Nucleus accumbens (tissue), 56 donors: ENCODE measurements around the gene RCBTB1.
A peak's percentile ranks its signal among the peaks of the same experiment; 100 is the strongest.
"Not testable (repeated sequence)": the region's sequence is repeated elsewhere in the genome, so short reads cannot be mapped to it uniquely, and the experiment has no call there.

Experiments
- DNase-seq, 56 donors: peaks; one replicate each; lab custom pipeline; 2025; lab: John Stamatoyannopoulos, UW

The RCBTB1 gene

DNA sequence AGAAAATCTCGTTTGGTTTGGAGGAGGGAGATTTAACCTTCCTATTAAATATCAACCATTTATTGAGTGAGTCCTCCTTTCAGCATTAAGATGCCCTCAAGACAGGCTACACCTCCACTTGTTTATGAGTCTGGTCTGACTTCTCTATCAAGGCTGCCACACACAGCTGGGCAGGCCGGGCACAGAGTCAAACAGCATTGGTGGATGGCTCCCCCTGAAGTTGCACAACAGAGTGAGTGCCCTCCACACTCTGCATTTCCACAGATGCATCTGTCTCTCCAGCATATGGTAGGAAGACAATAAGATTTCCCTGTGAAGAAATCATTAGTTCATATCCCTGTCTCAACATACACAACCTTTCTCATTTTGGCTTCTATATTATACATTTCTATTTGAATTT is 58.2 kb downstream of the RCBTB1 start:
- DNase-seq: peak in 15 of 56 donors; percentile 1 to 40 (median 9)

DNA sequence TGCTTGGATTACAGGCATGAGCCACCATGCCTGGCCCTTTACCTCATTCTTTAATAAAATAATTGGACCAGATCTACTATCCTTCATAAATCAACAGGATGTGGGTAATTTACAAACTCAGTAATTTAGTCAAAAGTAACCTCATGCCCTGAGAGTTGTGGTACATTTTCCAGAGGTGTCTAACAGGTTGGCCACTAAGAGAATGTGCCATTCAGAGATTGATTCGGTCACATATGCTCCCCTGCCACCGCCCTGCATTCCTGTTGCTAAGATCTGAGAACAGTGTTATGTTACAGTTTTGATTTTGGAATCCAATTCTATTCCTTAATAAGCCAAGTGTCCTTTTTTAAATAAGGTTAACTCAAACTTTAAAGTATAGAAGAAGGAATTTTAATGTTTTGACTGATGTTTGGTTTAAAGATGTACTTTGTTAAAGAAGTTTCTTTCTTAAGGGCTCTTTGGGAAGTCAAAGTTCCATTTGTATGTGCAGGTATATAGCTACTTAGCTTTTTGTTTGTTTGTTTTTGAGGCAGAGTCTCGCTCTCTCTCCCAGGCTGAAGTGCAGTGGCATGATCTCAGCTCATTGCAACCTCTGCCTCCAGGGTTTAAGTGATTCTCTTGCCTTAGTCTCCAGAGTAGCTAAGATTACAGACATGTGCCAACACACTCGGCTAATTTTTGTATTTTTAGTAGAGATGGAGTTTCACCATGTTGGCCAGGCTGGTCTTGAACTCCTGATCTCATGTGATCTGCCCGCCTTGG is 60.4 kb downstream of the RCBTB1 start:
- DNase-seq: no peak

DNA sequence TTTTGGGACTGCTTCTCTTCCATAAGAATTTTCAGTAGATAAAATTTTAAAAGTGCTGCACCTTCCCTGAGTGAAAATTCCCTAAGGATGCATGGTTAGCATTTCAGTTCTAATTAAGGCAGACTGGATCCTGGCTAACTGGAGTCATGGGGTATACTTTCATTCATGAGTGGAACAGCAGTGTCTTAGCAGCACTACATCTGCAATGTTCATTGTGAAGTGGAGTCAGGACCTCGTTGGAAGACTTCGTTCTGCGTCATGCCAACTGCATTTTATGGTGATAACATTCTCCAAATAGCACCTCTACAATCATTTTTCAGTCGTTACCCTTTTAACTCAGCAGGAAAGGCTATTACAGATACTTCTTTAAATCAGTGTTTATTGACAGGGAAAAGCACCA is 64.1 kb downstream of the RCBTB1 start:
- no peak for DNase-seq

DNA sequence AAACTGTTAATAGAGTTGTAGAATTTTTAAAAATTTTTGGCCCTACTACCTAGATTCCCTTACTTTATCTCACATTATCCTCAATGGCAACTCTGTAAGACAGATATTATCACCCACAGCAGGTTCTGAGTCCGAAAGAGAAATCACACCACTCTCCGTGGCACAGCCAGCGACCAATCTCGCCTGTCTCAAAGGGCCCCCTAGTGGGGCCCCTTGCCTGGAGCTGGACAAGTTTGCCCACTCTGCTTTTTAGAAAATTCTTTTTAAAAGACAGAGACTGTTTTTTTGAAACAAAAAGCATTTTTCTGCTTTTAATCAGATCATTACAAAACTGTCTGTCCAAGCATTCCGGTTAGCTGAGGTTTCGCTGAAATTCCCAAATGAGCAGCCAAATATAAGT is 67.9 kb downstream of the RCBTB1 start:
- DNase-seq: peak in 24 of 56 donors; percentile 4 to 54 (median 13)

DNA sequence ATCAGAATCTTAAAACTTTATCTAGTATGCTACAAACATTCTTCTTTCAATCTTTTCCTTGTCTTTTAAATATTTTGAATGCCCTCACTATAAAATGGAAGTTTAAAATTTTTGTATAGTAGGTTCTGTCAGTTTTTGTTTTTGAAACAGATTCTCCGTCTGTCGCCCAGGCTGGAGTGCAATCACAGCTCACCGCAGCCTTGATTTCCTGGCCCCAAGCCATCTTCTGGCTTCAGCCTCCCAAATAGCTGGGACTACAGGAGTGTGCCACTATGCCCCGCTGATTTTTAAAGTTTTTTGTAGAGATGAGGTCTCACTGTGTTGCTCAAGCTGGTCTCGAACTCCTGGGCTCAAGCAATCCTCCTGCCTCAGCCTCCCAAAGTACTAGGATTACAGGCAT is 68.9 kb downstream of the RCBTB1 start:
- DNase-seq: peak in 2 of 56 donors; percentile 2 to 11

DNA sequence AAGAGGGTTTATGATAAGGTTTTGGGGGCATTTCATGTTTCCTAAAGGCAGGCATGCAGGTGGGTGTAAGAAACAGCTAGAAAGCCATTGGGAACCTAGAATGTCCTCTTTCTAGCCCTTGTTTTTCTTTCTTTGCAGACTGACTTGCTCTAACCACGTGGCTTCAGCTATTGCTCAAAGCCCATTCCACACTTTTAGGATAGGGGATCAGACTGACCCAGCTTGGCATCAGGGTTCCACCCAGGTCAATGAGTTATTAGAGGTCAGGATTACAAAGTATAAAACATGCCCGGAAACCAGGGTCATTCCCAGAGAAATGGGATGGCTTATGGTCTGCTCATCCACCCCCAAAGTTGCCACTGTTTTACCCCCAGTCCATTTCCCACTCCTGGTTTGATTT is 72.8 kb downstream of the RCBTB1 start:
- DNase-seq: no peak

DNA sequence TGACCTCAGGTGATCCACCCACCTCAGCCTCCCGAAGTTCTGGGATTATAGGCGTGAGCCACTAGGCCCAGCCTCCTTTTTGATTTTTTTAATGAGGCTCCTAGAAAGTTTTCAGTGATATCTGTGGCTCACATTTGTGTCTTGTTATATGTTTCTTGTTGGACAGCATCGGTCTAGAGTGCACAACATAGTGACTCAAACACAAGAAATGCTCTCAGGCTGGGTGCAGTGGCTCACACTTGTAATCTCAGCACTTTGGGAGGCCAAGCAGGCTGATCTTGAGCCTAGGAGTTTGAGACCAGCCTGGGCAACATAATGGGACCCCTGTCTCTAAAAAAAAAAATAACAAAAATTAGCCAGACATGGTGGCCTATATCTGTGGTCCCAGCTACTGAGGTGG is 81.4 kb downstream of the RCBTB1 start:
- no peak for DNase-seq

DNA sequence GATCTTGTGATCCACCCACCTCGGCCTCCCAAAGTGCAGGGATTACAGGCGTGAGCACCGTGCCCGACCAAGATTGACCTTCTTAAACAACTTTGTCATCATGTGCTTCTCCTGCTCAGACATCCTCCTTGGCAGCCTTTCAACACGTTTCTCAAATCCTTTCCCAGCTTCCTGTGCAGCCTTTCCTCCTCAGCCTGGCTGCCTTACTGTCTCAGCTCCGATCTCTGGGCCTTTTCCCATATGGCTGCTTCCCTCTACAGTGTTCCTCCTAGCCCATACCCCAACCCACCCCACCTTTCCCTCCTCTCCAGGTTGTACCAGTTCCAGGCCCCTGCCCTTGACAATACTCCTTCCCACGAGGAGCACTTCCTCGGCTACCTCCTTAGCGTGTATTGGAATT is 82.4 kb downstream of the RCBTB1 start:
- no peak for DNase-seq

DNA sequence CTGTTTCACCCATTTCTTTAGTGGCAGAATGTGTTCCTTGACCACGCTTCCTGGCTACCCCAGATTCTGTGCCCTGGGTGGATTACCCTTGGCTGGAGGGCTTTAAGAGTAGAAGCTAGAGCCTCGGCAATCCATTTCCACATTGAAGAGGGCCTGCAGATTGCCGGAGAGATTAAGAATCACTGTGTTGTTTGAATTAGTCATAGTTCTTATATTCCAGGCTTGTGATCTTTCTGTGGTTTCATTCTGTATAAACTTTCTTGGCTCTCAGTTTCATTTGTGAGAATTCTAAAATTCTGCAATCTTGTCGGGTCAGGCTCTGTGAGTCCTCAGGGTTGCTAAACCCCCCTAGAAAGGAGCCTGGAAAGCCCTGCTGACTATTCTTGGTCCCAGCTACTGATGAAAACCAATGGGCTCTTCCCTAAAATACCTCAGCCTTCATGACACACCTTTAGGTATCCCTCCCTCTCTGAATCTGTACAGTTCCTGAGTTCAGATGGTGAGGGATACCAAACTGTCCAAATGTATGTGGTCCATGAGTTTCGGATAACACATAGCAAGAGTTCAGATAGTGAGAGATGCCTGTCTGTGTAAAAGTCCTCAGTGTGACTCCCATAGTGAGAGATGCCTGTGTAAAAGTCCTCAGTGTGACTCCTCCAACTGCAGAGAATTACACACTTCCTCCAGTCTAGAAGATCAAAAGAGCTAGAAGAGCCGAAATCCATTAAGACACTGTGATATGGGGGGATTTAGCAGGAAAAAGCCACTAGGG is 85.3 kb downstream of the RCBTB1 start:
- DNase-seq: no peak

DNA sequence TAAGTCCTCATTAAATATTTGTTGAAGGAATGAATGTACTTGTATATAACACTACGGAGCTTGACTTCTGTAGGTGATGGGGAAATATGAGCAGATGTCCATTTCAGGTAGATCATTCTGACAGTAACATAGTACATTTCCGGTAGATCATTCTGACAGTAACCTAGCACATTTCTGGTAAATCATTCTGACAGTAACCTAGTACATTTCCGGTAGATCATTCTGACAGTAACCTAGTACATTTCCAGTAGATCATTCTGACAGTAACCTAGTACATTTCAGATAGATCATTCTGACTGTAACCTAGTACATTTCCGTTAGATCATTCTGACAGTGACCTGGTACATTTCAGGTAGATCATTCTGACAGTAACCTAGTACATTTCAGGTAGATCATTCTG is 87.2 kb downstream of the RCBTB1 start:
- no peak for DNase-seq

DNA sequence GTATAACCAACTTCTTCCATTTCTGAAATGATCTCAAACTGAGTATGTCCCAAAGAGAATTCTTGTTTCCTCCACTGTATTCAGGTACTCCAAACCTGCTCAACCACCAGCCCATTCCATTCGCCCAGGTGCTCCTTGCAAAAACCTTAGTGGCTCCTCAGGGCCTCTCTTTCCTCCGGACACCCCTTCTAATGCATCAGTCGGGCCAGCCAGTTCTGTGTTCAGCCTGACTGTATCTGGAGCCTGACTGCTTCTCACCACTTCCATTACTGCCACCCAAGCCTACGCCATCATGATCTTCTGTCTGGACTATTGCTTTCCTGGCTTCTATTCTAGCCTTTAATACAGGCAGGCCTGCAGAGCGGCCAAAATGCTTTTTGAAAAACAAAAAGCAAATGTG is 88.1 kb downstream of the RCBTB1 start:
- DNase-seq: peak in 2 of 56 donors; percentile 1 to 9

DNA sequence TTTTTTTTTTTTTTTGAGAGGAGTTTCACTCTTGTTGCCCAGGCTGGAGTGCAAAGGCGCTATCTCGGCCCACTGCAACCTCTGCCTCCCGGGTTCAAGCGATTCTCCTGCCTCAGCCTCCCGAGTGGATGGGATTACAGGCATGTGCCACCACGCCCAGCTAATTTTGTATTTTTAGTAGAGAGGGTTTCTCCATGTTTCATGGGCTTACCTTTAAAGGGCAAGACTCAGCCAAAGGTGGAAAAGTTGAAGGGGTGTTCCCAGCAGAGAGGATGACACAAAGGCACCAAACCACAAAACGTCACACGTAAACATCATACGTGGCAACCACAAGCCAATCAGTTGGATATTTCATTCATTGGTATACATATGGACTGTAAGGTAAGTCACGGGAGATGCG is 88.5 kb downstream of the RCBTB1 start:
- not testable (repeated sequence) for DNase-seq

DNA sequence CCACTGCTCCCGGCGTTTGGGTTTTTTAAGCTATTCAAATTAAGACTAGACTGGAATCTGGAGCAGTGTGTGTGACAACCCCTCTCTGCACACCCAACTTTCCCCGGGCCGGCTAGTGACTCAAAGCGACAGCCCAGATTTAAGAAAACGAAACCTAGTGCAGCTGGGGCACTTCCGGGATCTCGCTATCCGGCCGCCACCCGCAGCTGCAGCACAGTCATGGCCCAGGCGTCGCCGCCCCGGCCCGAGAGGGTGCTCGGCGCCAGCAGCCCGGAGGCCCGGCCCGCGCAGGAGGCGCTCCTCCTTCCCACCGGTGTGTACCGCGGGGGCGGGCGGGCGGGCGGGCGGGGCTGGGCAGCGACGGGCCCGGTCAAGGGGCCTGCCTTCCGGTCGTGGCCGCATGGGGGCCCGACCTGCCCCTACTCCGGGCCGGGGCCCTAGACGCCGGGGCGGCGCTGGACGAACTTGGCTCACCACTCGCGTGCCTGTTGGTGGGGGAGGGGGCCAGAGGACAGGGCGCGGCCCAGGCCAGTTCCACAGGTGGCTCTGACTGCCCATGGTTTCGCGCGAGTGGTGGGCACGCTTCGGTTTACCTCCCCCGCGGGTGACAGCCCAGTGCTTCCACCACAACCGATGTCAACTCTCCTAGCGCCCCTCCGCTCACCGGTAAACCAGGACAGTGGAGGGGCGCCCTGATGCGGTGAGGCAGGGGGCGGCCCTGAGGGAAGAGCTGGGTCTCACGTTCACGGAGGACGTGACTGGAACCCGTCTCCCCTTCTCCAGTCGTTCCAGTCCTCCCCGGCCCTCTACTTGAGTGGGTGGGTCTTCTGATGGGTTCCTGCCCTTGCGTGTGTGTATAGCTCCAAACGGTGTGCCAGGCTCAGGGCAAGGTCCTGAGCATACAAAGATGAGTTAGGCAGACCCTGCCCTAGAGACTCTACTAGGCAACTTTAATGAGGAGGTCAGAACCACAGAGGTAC is 89.3 kb downstream of the RCBTB1 start, which contains the start of gene PHF11:
Gene PHF11 (plus strand): TSS at position 171 of the 980 bp plus-strand sequence. CDS start 49 bp downstream, at position 220.
- DNase-seq: peak in 52 of 56 donors; percentile 10 to 79 (median 54)

DNA sequence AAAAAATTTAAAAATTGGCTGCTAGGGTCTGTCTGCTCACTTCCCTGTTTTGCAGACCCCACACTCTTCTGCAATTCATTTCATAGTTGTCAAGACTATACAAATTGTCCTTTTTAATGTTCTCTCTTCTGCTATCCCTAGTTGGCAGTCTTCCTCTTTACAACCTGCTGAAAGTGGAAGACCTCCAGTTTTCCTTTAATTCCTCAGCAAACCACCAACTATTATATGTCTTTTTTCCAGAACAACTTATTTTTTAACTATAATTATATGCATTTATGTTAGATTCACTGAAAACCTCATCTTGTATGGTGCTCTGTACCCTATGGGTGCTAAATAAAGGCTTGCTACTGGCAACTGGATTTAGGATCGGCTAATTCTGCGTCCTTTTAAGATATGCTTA is 90.7 kb downstream of the RCBTB1 start:
- no peak for DNase-seq

DNA sequence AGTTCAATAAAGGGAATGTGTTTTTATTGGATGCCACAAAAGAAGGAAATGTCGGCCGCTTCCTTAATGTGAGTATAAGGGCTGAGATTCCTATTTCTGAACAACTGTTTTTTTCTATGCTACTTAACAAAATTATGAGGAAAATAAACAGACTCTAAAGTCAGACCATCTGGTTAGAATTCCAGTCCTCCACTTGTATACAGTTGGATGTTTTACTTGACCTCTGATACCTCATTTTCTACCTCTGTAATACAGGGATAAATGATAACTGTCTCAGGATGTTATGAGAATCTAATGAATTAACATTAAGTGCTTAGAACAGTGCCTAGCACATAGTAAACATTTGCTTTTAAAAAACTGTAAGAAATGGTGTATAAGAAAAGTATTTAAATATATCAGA is 96.8 kb downstream of the RCBTB1 start:
- no peak for DNase-seq
